Measurements from ENCODE around the gene PBX4. TPM values are rescaled to one million over a fixed set of nuclear protein-coding genes. Genes with fewer than 3 reads are reported as not detected.

PBX4 gene
- total and polyA plus RNA-seq, 2 donors (not counting 3 experiments of a cell fraction or from before 2014, with no cell fraction given), result not detected

DNA sequence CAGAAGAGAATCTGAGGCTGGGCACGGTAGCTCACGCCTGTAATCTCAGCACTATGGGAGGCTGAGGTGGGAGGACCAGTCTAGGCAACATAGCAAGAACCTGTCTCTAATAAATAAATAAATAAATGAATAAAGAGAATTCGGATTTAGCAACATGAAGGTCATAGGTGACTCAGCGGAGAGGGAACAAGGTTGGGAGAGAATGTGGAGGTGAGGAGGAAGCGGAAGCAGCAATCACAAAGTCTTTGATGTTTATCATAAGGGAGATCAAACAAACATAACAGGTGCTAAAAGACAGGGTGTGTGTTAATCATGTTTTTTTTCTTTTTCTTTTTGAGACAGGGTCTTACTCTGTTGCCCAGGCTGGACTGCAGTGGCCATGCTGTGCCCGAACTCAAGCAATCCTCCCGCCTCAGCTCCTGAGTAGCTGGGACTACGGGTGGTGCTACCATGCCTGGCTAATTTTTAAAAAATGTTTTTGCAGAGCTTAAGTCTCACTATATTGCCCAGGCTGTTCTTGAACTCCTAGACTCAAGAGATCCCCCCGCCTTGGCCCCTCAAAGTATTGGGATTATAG, 16.3 kb downstream of the PBX4 start:
- Histone ChIP-seq H3K79me2 (ENCODE audit: control insufficient read depth, insufficient read depth, low read length) (no peaks in the 10 kb centered on the region), H3K4me2 (ENCODE audit: insufficient read depth, low read length) (no peak overlapping the region), H3K4me3 (replicated peaks in 1 of 3; ENCODE audit: insufficient read depth in 1 of 3, low read depth in 1 of 3, low read length in 3 of 3) (no peak overlapping the region), H3K4me1 (ENCODE audit: control insufficient read depth, extremely low read depth, insufficient read depth, low read length) (no peaks in the 10 kb centered on the region), H4K20me1 (replicated peaks; ENCODE audit: control insufficient read depth, extremely low read depth, insufficient read depth, low read length) (no peaks in the 10 kb centered on the region), H3K9me1 (replicated peaks; ENCODE audit: control insufficient read depth, extremely low read depth, insufficient read depth, low read length) (no peaks in the 10 kb centered on the region), H3K9me3 (replicated peaks; ENCODE audit: control insufficient read depth, insufficient read depth, low read length) (no peaks in the 10 kb centered on the region), H3K27me3 (ENCODE audit: control insufficient read depth in 2 of 2, insufficient read depth in 2 of 2, low read length in 2 of 2) (no peaks in the 10 kb centered on the region), H3K36me3 (ENCODE audit: control insufficient read depth in 2 of 2, extremely low read depth in 1 of 2, insufficient read depth in 2 of 2, low read length in 2 of 2) (no peaks in the 10 kb centered on the region), H2AFZ (ENCODE audit: low read depth, low read length) (no peak overlapping the region), H3K27ac (ENCODE audit: insufficient read depth, low read depth, low read length) (no peak overlapping the region), H3K9ac (replicated peaks; ENCODE audit: extremely low read depth, insufficient read depth, low read length) (no peak overlapping the region)
- dilution Hi-C loops (cut with MboI; ENCODE audit: extremely low pct_ligation_motif_present, low sequenced_read_pairs), result no loop called here
- no peak for FAIRE-seq
- TF ChIP-seq GATA2 (IDR thresholded peaks at IDR 0.05; ENCODE audit: insufficient read depth, insufficient read length, low read depth, low read length), result no peak
- TF ChIP-seq EZH2 (IDR thresholded peaks at IDR 0.05; ENCODE audit: borderline replicate concordance, low read depth, low read length, severe bottlenecking), result no peak
- TF ChIP-seq FOS (IDR thresholded peaks at IDR 0.05; ENCODE audit: borderline replicate concordance, insufficient read depth, low read length), result no peak
- TF ChIP-seq JUN (IDR thresholded peaks at IDR 0.05; ENCODE audit: borderline replicate concordance, insufficient read depth, insufficient read length, low read depth), result no peak
- TF ChIP-seq, protein P1, sequence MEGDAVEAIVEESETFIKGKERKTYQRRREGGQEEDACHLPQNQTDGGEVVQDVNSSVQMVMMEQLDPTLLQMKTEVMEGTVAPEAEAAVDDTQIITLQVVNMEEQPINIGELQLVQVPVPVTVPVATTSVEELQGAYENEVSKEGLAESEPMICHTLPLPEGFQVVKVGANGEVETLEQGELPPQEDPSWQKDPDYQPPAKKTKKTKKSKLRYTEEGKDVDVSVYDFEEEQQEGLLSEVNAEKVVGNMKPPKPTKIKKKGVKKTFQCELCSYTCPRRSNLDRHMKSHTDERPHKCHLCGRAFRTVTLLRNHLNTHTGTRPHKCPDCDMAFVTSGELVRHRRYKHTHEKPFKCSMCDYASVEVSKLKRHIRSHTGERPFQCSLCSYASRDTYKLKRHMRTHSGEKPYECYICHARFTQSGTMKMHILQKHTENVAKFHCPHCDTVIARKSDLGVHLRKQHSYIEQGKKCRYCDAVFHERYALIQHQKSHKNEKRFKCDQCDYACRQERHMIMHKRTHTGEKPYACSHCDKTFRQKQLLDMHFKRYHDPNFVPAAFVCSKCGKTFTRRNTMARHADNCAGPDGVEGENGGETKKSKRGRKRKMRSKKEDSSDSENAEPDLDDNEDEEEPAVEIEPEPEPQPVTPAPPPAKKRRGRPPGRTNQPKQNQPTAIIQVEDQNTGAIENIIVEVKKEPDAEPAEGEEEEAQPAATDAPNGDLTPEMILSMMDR (IDR thresholded peaks at IDR 0.05; ENCODE audit: extremely low read depth in 1 of 2, insufficient read depth in 1 of 2, low read depth in 1 of 2, low read length in 2 of 2), result no peak
- no peak for TF ChIP-seq POLR2AphosphoS5 (IDR thresholded peaks at IDR 0.05; ENCODE audit: insufficient read depth, low read depth, low read length)
- no peak for TF ChIP-seq MAX (IDR thresholded peaks at IDR 0.05; ENCODE audit: insufficient read depth, insufficient read length)
- intact Hi-C loops (cut with micrococcal nuclease), result no loop called here
- ChIA-PET POLR2A (no interaction called here), CTCF (interaction anchor here (1.0 to 1.5 kb wide), 3 partner anchors 48 to 70 kb away, joined by 3 to 4 read pairs (median 3); no protein-coding TSS in a partner anchor)
- BruUV-seq (replicated peaks), result no TSS peak
- no peak for DNase-seq (ENCODE audit: low read depth, low spot score)
